Mesothelial cell of epicardium (in vitro differentiated cells): ENCODE results near the gene OPCML. TPM values are rescaled to one million over a fixed set of nuclear protein-coding genes. Genes with fewer than 3 reads are reported as not detected.
A peak's percentile ranks its signal among the peaks of the same experiment; 100 is the strongest.

ENCODE experiments used
- DNase-seq, 2 experiments: peaks; one replicate each; pipeline ENCODE4 v3.0.0; 2021; ENCODE audit warnings: low spot score in 2 of 2; ENCODE audit not compliant: unreplicated experiment in 2 of 2
- H3K27ac Mint-ChIP-seq: 2 replicates; pipeline ENCODE4 v1.8.0; 2021; ENCODE audit warnings: mixed read lengths
- H3K27me3 Mint-ChIP-seq: 2 replicates; pipeline ENCODE4 v1.8.0; 2021; ENCODE audit warnings: low read depth, mixed read lengths
- H3K36me3 Mint-ChIP-seq: 2 replicates; pipeline ENCODE4 v1.8.0; 2021; ENCODE audit warnings: mixed read lengths
- H3K4me1 Mint-ChIP-seq: 2 replicates; pipeline ENCODE4 v1.8.0; 2021; ENCODE audit warnings: mixed read lengths
- H3K4me3 Mint-ChIP-seq: 2 replicates; pipeline ENCODE4 v1.8.0; 2021; ENCODE audit warnings: mild to moderate bottlenecking, moderate library complexity, mixed read lengths
- H3K9me3 Mint-ChIP-seq: 2 replicates; pipeline ENCODE4 v1.8.0; 2021; ENCODE audit warnings: mixed read lengths
- total RNA-seq: library from RNA; stranded (reverse); gene quantifications from 3 replicates; pipeline ENCODE4 v1.2.1, GENCODE V29; 2021
- TF ChIP-seq, protein P1 (sequence below): fragments of 200-600 bp; sonication (generic); IDR thresholded peaks from one replicate; pipeline ENCODE4 v1.5.0; 2021; ENCODE audit warnings: antibody characterized with exemption; ENCODE audit not compliant: unreplicated experiment

Gene OPCML
- total RNA-seq, 1 donor from 2014 or later, result 3.0 TPM

DNA sequence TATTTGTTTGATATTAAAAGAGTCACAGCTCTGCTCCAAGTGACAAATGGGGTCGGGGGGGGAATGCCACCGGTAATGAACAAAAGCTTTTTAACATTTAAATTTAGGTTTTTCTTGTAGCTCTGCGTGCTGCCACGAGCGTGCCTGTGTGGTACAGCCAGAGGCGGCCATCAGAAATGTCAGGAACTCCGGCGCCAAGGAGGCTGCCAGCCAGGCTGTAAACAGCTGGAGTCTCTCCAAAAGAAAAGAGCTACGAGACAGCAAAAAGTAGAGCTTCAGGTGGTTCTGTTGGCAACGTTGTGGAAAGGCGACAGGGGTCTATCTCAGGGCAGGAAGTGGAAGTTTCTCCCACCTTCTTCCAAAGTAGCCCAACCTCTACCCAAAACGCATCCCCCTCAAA, 532.8 kb downstream of the OPCML start:
- no peak for DNase-seq
- Mint-ChIP-seq H3K4me3 (no peak overlapping the region), H3K27me3 (peaks cover 58% of the 10 kb centered on the region), H3K36me3 (no peaks in the 10 kb centered on the region), H3K4me1 (peaks cover under 1% of the 10 kb centered on the region), H3K9me3 (peaks cover 22% of the 10 kb centered on the region), H3K27ac (no peak overlapping the region)
- TF ChIP-seq, protein P1, sequence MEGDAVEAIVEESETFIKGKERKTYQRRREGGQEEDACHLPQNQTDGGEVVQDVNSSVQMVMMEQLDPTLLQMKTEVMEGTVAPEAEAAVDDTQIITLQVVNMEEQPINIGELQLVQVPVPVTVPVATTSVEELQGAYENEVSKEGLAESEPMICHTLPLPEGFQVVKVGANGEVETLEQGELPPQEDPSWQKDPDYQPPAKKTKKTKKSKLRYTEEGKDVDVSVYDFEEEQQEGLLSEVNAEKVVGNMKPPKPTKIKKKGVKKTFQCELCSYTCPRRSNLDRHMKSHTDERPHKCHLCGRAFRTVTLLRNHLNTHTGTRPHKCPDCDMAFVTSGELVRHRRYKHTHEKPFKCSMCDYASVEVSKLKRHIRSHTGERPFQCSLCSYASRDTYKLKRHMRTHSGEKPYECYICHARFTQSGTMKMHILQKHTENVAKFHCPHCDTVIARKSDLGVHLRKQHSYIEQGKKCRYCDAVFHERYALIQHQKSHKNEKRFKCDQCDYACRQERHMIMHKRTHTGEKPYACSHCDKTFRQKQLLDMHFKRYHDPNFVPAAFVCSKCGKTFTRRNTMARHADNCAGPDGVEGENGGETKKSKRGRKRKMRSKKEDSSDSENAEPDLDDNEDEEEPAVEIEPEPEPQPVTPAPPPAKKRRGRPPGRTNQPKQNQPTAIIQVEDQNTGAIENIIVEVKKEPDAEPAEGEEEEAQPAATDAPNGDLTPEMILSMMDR, result no peak

DNA sequence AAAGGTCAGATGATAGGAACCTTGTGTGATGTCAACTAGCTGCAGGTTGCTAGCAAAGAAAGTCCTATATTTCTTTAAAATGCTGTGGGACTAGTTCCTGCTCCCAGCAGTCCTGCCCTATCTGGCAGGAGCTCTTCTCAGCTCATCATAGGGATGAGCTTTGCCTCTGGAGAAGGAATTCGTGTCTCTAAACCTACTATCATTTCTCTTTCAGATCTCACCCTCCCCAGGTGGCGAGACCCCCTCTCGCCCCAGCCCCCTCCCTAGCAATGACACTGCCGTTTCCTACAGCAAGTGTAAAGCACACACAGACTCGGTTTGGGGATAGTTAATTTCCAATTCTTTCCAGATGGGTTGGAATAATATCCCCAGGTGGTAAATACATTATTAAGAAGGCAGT, 533.3 kb downstream of the OPCML start:
- TF ChIP-seq, protein P1, result no peak
- Mint-ChIP-seq H3K27me3 (peaks cover 63% of the 10 kb centered on the region), H3K36me3 (no peaks in the 10 kb centered on the region)

DNA sequence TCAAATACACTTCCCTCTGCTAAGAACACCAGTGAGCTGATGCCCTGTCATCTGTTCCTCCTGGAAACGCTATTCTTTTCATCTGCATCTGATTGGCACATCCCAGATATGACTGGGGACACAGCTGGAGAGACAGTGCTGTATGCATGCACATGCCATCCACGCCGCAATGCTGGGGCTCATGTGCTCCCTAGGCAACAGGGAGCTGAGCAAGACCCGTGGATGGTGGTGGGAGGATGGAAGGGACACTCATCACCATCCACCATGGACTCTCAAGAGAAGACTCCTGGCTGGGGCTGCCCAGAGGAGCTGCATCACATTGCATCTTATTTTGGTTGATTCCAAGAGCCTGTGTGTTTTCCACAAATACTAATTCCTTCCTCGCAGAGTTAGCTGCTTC, 534.9 kb downstream of the OPCML start:
- no peak overlapping the region for H3K4me3 Mint-ChIP-seq
- no peaks in the 10 kb centered on the region for H3K36me3 Mint-ChIP-seq
- TF ChIP-seq, protein P1, result no peak
- peaks cover 73% of the 10 kb centered on the region for H3K27me3 Mint-ChIP-seq
- H3K4me1 Mint-ChIP-seq, result peaks cover 5% of the 10 kb centered on the region
- DNase-seq, result no peak
- no peak overlapping the region for H3K27ac Mint-ChIP-seq
- H3K9me3 Mint-ChIP-seq, result peaks cover 10% of the 10 kb centered on the region

More for the DNA sequence above, 533.3 kb downstream of the OPCML start:
- Mint-ChIP-seq H3K9me3 (peaks cover 20% of the 10 kb centered on the region), H3K4me3 (no peak overlapping the region), H3K27ac (no peak overlapping the region), H3K4me1 (peaks cover 3% of the 10 kb centered on the region)
- no peak for DNase-seq

DNA sequence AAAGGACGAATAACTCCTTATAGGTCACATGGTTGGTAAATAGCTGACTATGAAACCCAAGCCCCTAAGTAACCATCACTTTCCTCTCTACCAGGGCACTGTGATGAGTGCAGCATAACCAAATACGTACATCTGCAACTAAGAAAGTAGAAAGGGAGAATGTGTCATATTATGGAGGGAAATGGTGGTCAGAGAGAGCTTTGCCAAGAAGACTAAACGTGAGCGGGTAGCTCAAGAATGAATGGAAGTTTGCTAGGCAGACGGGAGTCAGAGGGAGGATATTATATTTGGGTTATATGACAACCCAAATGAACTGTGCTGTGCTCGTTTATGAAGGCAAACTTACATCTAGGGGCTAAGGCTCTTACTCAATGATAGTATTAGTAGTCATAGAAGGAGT, 537.3 kb downstream of the OPCML start:
- no peak for DNase-seq
- no peaks in the 10 kb centered on the region for H3K9me3 Mint-ChIP-seq
- peaks cover 5% of the 10 kb centered on the region for H3K4me1 Mint-ChIP-seq
- H3K27ac Mint-ChIP-seq, result no peak overlapping the region
- peaks cover 90% of the 10 kb centered on the region for H3K27me3 Mint-ChIP-seq
- no peak overlapping the region for H3K4me3 Mint-ChIP-seq
- TF ChIP-seq, protein P1, result no peak
- H3K36me3 Mint-ChIP-seq, result no peaks in the 10 kb centered on the region

DNA sequence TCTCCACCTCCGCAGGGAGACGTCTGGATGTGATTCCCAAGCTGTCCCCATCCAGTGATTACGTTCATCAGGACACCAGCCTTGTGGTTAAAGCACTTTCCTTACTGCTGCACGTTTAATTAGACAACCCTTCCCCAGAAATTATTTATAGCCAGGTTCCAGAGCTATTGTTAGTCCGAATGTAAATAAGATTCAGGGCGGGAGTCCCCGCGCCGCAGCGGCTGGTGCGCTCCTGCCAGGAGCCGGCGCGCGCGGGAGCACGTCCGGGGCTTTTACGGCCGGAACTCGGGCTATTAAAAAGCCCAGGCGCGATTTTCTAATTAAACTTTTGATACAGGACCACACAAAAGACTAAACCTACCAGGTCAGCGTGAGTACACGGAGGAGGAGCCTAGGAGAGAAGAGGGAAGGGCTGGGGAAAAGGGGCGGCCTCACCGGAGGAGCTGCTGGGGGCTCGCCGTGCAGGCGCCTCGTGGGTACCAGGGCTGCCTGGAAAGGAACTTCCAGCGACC, 538.3 kb downstream of the OPCML start:
- Mint-ChIP-seq H3K4me3 (peak overlapping the region; percentile 60), H3K27me3 (peaks cover 94% of the 10 kb centered on the region)

More for the DNA sequence above, 538.3 kb downstream of the OPCML start:
- no peak overlapping the region for H3K27ac Mint-ChIP-seq
- DNase-seq, result no peak
- no peaks in the 10 kb centered on the region for H3K9me3 Mint-ChIP-seq
- no peaks in the 10 kb centered on the region for H3K36me3 Mint-ChIP-seq
- TF ChIP-seq, protein P1, result no peak
- peaks cover 5% of the 10 kb centered on the region for H3K4me1 Mint-ChIP-seq
